ENCODE data around the gene RFPL1.

Gene RFPL1

DNA sequence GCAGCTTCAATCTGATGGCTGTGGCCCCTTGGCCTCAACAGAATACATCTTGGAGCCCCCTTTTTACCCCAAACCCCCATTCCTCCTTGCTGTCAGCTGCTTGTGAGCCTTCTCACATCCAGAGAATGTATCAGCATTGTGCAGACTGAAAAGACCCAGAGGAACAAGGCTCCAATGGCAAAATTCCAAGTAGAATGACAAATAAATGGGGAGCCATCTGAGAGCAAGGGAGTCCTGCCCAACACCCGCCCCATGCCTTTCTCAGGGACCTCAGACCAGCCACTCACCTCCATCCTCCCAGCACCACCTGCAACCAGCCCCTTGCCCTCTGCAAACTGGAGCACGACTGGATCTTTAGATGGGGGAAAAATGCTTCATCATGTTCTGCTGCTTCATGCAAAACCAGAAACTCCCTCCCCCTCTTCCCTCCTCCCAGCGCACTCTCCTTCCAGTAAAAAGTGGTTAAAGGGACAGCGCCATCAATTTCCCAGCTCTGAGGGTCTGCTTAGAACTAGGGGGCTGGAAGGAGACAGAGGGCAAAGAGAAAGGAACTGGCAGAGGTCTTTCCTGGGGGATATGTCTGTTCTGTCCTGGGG lies 39.4 kb downstream of the RFPL1 start:
- TF ChIP-seq, protein P1, sequence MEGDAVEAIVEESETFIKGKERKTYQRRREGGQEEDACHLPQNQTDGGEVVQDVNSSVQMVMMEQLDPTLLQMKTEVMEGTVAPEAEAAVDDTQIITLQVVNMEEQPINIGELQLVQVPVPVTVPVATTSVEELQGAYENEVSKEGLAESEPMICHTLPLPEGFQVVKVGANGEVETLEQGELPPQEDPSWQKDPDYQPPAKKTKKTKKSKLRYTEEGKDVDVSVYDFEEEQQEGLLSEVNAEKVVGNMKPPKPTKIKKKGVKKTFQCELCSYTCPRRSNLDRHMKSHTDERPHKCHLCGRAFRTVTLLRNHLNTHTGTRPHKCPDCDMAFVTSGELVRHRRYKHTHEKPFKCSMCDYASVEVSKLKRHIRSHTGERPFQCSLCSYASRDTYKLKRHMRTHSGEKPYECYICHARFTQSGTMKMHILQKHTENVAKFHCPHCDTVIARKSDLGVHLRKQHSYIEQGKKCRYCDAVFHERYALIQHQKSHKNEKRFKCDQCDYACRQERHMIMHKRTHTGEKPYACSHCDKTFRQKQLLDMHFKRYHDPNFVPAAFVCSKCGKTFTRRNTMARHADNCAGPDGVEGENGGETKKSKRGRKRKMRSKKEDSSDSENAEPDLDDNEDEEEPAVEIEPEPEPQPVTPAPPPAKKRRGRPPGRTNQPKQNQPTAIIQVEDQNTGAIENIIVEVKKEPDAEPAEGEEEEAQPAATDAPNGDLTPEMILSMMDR (IDR thresholded peaks at IDR 0.05; ENCODE audit: insufficient read depth, low read depth, low read length, missing control alignments) = no peak
- no peak overlapping the region for H3K4me3 ChIP-seq (ENCODE audit: low read length)
- DNase-seq (ENCODE audit: low read depth) = no peak

DNA sequence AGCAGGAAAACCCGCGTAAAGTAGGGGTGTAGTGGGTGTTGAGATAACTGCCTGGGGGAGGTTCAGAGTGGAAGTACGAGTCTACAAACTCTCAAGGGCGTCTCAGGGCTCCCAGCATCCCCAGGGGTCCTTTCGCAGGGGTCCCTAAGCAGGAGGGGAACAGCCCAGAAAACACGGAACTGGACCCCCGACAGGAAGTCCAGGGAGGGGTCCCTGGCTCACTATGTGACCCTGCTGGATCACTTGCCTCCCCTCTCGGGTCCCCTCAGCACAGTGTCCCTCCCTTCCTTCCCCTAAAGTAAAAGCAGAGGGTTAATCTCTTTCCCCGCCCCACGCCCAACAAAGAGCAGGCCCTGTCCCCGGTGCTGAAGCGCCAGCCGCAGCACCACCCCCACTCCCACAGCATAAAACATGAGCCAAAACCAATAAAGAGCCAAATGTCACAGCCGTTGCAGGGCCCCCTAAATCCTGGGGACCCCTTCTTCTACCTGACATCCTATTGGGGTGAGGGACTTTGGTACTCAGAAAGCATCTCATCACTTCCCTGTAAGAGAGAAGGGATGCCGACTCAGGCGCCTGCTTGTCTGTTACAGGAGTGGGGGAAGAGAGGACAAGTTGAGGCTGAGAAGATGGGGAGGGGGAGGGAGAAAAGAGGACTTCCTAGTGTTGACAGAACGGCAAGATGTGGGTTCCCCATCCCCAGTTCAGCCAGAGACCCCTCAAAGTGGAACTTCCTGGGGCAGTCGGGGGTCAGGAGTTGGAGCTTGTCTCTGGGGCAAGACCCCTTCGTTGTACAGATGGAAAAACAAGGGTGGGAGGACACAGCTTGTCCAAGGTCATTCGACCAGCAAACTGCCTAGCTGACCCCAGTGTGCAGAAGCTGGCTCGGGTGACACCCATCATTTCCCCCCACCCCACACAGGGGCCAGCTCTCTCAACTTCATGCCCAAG lies 40.2 kb downstream of the RFPL1 start:
- no peak overlapping the region for H3K4me3 ChIP-seq (ENCODE audit: low read length)
- TF ChIP-seq, protein P1 (IDR thresholded peaks at IDR 0.05; ENCODE audit: insufficient read depth, low read depth, low read length, missing control alignments) = no peak
- peak; percentile 30 for DNase-seq (ENCODE audit: low read depth)

DNA sequence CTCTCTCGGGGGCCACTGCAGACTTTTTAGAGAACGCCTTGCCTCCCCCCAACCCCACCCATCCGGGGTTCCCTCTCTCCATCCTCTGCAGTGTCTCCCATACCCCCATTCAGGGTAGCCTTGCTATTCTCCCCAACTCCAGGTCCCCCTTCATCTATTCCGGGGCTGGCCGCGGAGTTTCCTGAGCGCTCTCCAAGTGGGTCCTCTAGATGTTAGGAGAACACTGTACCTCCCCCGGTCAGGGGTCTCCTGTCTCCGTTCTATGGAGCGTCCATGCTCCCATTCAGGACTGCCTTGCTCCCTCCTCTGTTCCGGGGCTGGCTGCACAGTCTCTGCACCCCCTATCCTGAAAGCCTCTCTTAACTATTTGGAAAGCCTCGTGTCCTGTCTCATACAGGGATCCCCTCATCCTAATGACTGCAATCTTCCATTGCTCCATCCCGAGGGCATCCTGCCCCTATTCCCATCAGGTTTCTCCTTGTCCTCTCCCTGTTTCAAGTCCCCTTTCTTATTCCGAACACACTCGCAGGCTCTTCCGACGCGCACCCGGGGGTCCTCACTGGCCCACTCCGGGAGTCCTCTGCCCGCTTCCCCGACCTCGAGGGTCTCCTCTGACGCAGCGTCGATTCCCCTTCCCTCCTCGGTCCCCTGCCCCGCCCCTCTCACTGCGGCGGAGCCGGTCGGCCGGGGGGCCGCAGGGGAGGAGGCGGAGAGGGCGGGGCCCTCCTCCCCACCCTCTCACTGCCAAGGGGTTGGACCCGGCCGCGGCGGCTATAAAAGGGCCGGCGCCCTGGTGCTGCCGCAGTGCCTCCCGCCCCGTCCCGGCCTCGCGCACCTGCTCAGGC lies 41.3 kb downstream of the RFPL1 start, which contains the start of gene NEFH:
NEFH (plus strand) TSS at position 802 of the 845 bp plus-strand sequence. CDS start 45 bp downstream, outside the sequence.
- TF ChIP-seq, protein P1 (IDR thresholded peaks at IDR 0.05; ENCODE audit: insufficient read depth, low read depth, low read length, missing control alignments) = no peak
- DNase-seq (ENCODE audit: low read depth) = no peak
- H3K4me3 ChIP-seq (ENCODE audit: low read length) = peak within 1 kb of the TSS; percentile 45

DNA sequence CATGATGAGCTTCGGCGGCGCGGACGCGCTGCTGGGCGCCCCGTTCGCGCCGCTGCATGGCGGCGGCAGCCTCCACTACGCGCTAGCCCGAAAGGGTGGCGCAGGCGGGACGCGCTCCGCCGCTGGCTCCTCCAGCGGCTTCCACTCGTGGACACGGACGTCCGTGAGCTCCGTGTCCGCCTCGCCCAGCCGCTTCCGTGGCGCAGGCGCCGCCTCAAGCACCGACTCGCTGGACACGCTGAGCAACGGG lies 41.8 kb downstream of the RFPL1 start:
- peak overlapping the region; percentile 21 for H3K4me3 ChIP-seq (ENCODE audit: low read length)
- TF ChIP-seq, protein P1 (IDR thresholded peaks at IDR 0.05; ENCODE audit: insufficient read depth, low read depth, low read length, missing control alignments) = no peak
- DNase-seq (ENCODE audit: low read depth) = no peak

DNA sequence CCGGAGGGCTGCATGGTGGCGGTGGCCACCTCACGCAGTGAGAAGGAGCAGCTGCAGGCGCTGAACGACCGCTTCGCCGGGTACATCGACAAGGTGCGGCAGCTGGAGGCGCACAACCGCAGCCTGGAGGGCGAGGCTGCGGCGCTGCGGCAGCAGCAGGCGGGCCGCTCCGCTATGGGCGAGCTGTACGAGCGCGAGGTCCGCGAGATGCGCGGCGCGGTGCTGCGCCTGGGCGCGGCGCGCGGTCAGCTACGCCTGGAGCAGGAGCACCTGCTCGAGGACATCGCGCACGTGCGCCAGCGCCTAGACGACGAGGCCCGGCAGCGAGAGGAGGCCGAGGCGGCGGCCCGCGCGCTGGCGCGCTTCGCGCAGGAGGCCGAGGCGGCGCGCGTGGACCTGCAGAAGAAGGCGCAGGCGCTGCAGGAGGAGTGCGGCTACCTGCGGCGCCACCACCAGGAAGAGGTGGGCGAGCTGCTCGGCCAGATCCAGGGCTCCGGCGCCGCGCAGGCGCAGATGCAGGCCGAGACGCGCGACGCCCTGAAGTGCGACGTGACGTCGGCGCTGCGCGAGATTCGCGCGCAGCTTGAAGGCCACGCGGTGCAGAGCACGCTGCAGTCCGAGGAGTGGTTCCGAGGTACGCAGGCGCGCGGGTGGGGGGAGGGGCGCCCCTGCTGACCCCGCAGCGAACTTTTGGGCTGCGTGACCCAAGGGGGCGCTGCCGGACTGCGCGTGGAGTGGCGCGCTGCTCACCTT lies 42.3 kb downstream of the RFPL1 start:
- H3K4me3 ChIP-seq (ENCODE audit: low read length) = peak overlapping the region; percentile 45
- TF ChIP-seq, protein P1 (IDR thresholded peaks at IDR 0.05; ENCODE audit: insufficient read depth, low read depth, low read length, missing control alignments) = no peak
- peak; percentile 73 for DNase-seq (ENCODE audit: low read depth)

DNA sequence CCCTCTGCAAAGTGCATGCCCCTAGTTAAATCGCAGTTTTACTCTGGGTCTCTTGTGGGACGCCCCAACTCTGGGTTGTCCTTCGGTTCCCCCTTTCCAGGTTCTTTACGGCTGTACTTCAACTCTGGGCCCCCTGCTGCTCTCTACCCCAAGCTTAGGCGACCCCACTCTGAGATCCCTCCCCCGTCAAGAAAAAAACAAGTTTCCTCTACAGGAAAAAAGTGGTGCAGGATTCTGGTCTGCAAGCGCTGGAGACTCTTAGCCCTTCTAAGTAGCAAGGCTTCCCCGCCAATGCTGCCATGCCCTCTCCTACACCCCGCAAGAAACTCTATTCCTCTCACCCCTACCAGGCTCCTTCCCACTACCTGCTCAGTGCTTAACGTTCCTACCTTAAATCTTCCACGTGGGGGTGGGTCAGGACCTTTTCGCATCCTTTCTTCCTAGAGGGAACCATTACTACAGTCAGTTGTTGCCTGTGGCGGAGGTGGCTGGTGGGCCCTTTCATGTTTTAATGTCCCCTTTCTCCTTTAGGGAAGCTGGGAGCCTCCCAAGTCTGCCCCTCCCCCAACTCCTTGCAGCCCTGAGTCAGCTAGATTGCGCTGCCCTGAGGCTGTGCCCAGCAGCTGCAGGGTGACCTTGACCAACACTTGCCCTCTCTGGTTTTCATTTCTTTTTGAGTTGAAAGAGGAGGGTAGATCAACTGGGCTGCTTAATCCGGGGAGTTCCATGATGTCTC lies 43.0 kb downstream of the RFPL1 start:
- TF ChIP-seq, protein P1 (IDR thresholded peaks at IDR 0.05; ENCODE audit: insufficient read depth, low read depth, low read length, missing control alignments) = no peak
- DNase-seq (ENCODE audit: low read depth) = no peak
- H3K4me3 ChIP-seq (ENCODE audit: low read length) = peak overlapping the region; percentile 45
